H9 (cell line): ENCODE results near the gene PRPF6. TPM values are rescaled to one million over a fixed set of nuclear protein-coding genes. Genes with fewer than 3 reads are reported as not detected.

Experiments used
- DNase-seq: peaks from one replicate; pipeline ENCODE4 v3.0.0-alpha.2; 2017
- H2AFZ ChIP-seq: one replicate; pipeline ENCODE4 v1.6.1; 2013; ENCODE audit warnings: mild to moderate bottlenecking, low read length, control low read depth, moderate library complexity
- H2AK5ac ChIP-seq: 2 replicates; pipeline ENCODE4 v1.6.1; 2013; ENCODE audit warnings: low read length, control low read depth, mixed read lengths; ENCODE audit not compliant: insufficient read length
- H2BK120ac ChIP-seq: one replicate; pipeline ENCODE4 v1.6.1; 2013; ENCODE audit warnings: low read depth, mild to moderate bottlenecking, low read length, control low read depth, inconsistent platforms; ENCODE audit not compliant: poor library complexity, severe bottlenecking
- H2BK12ac ChIP-seq: 2 replicates; pipeline ENCODE4 v1.6.1; 2013; ENCODE audit warnings: low read length, control low read depth, mixed read lengths, low read depth; ENCODE audit not compliant: insufficient read length
- H2BK15ac ChIP-seq: 2 replicates; pipeline ENCODE4 v1.6.1; 2013; ENCODE audit warnings: low read depth, low read length, control low read depth
- H2BK20ac ChIP-seq: one replicate; pipeline ENCODE4 v1.6.1; 2013; ENCODE audit warnings: low read depth, mild to moderate bottlenecking, low read length, control low read depth, inconsistent platforms; ENCODE audit not compliant: poor library complexity, severe bottlenecking
- H2BK5ac ChIP-seq: 2 replicates; pipeline ENCODE4 v1.6.1; 2013; ENCODE audit warnings: low read length, control low read depth, mixed read lengths; ENCODE audit not compliant: insufficient read length
- H3K14ac ChIP-seq: 2 replicates; pipeline ENCODE4 v1.6.1; 2013; ENCODE audit warnings: low read length, control low read depth; ENCODE audit not compliant: insufficient read depth
- H3K18ac ChIP-seq: 2 replicates; pipeline ENCODE4 v1.6.1; 2013; ENCODE audit warnings: low read depth, mild to moderate bottlenecking, mixed read lengths, low read length, control low read depth; ENCODE audit not compliant: insufficient read length
- H3K23ac ChIP-seq: 2 replicates; pipeline ENCODE4 v1.6.1; 2013; ENCODE audit warnings: low read length, control low read depth, mixed read lengths, low read depth; ENCODE audit not compliant: insufficient read length
- H3K23me2 ChIP-seq: 2 replicates; pipeline ENCODE4 v1.6.1; 2013; ENCODE audit warnings: low read depth, mild to moderate bottlenecking, mixed read lengths, low read length, control low read depth; ENCODE audit not compliant: insufficient read length, poor library complexity, severe bottlenecking
- H3K27ac ChIP-seq: 2 replicates; pipeline ENCODE4 v1.5.1; 2013; ENCODE audit warnings: low read length, control low read depth, mixed read lengths, low read depth; ENCODE audit not compliant: insufficient read length
- H3K27me3 ChIP-seq: 2 replicates; pipeline ENCODE4 v1.6.1; 2013; ENCODE audit warnings: low read length, control low read depth, inconsistent platforms; ENCODE audit not compliant: insufficient read depth
- H3K4ac ChIP-seq: 2 replicates; pipeline ENCODE4 v1.6.1; 2013; ENCODE audit warnings: low read depth, mild to moderate bottlenecking, control low read depth, inconsistent platforms, low read length, moderate library complexity
- H3K4me1 ChIP-seq: 2 replicates; pipeline ENCODE4 v1.6.1; 2013; ENCODE audit warnings: low read length, control low read depth, inconsistent platforms; ENCODE audit not compliant: insufficient read depth
- H3K4me2 ChIP-seq: 2 replicates; pipeline ENCODE4 v1.6.1; 2013; ENCODE audit warnings: low read length, control low read depth, mixed read lengths; ENCODE audit not compliant: insufficient read length, insufficient read depth
- H3K56ac ChIP-seq: 2 replicates; pipeline ENCODE4 v1.6.1; 2013; ENCODE audit warnings: low read depth, mild to moderate bottlenecking, mixed read lengths, low read length, control low read depth; ENCODE audit not compliant: insufficient read length
- H3K79me1 ChIP-seq: 2 replicates; pipeline ENCODE4 v1.6.1; 2013; ENCODE audit warnings: low read depth, mild to moderate bottlenecking, moderate library complexity, low read length, control low read depth, inconsistent platforms; ENCODE audit not compliant: insufficient read depth, poor library complexity, severe bottlenecking
- H3K79me2 ChIP-seq: 2 replicates; pipeline ENCODE4 v1.6.1; 2013; ENCODE audit warnings: low read length, control low read depth, inconsistent platforms; ENCODE audit not compliant: insufficient read depth
- H3K9ac ChIP-seq: 2 replicates; pipeline ENCODE4 v1.6.1; 2013; ENCODE audit warnings: low read length, control low read depth, mixed read lengths; ENCODE audit not compliant: insufficient read length; ENCODE audit errors: extremely low read depth
- H3K9me3 ChIP-seq: one replicate; pipeline ENCODE4 v1.6.1; 2013; ENCODE audit warnings: low read depth, low read length, inconsistent platforms; ENCODE audit not compliant: control insufficient read depth
- H3T11ph ChIP-seq: one replicate; pipeline ENCODE4 v1.6.1; 2013; ENCODE audit warnings: mild to moderate bottlenecking, low read length, control low read depth, inconsistent platforms
- H4K20me1 ChIP-seq: one replicate; pipeline ENCODE4 v1.6.1; 2013; ENCODE audit not compliant: control insufficient read depth, insufficient read length, insufficient read depth
- H4K5ac ChIP-seq: 2 replicates; pipeline ENCODE4 v1.6.1; 2013; ENCODE audit warnings: low read depth, mild to moderate bottlenecking, mixed read lengths, low read length, control low read depth; ENCODE audit not compliant: insufficient read length
- H4K8ac ChIP-seq: replicated peaks from 2 replicates; pipeline ENCODE4 v1.6.1; 2013; ENCODE audit warnings: low read length, control low read depth, mixed read lengths, low read depth; ENCODE audit not compliant: insufficient read length
- H4K91ac ChIP-seq: 2 replicates; pipeline ENCODE4 v1.6.1; 2013; ENCODE audit warnings: low read depth, mild to moderate bottlenecking, moderate library complexity, mixed read lengths, low read length, control low read depth; ENCODE audit not compliant: insufficient read length
- H3K27ac Mint-ChIP-seq, 3 experiments: 2 replicates in 2 of 3; 3 replicates in 1 of 3; pipeline ENCODE4 v1.8.0; 2020 to 2021; ENCODE audit warnings: mixed read lengths in 3 of 3, mild to moderate bottlenecking in 1 of 3, moderate library complexity in 1 of 3
- H3K27me3 Mint-ChIP-seq: 2 replicates; pipeline ENCODE4 v1.8.0; 2021; ENCODE audit warnings: low read depth, mild to moderate bottlenecking, moderate library complexity, mixed read lengths
- H3K36me3 Mint-ChIP-seq, 3 experiments: 2 replicates in 2 of 3; 3 replicates in 1 of 3; pipeline ENCODE4 v1.8.0; 2020 to 2021; ENCODE audit warnings: low read depth in 3 of 3, mixed read lengths in 3 of 3; ENCODE audit not compliant: insufficient read depth in 1 of 3
- H3K4me1 Mint-ChIP-seq, 2 experiments: 2 replicates each; pipeline ENCODE4 v1.8.0; 2020; ENCODE audit warnings: mixed read lengths in 2 of 2
- H3K4me3 Mint-ChIP-seq, 2 experiments: 2 replicates in 1 of 2; 3 replicates in 1 of 2; pipeline ENCODE4 v1.8.0; 2020 to 2021; ENCODE audit warnings: mild to moderate bottlenecking in 2 of 2, mixed read lengths in 2 of 2, moderate library complexity in 1 of 2
- H3K9me3 Mint-ChIP-seq, 2 experiments: 2 replicates in 1 of 2; 3 replicates in 1 of 2; pipeline ENCODE4 v1.8.0; 2020; ENCODE audit warnings: mild to moderate bottlenecking in 2 of 2, mixed read lengths in 2 of 2, moderate library complexity in 1 of 2
- CTCF ChIP-seq: fragments of 200-600 bp; sonication (generic); conservative IDR thresholded peaks from 3 replicates; pipeline ENCODE4 v1.8.0; 2021; ENCODE audit warnings: antibody characterized with exemption, mild to moderate bottlenecking
- WGBS: extraction: QIAGEN DNeasy Blood & Tissue Kit; methylation state at CpG from one replicate; pipeline ENCODE4 v1.1.7; 2013; ENCODE audit warnings: missing lambda C conversion rate, low lambda C conversion rate, mixed read lengths; ENCODE audit not compliant: insufficient read length; ENCODE audit errors: extremely low coverage; 5-methylcytosine and 5-hydroxymethylcytosine counted together
- total RNA-seq: library from RNA; stranded (reverse); gene quantifications from 2 replicates; pipeline ENCODE4 v1.2.1, GENCODE V29; 2021

The PRPF6 gene
- total RNA-seq, 1 experiment from 2014 or later, result 87.9 TPM

- Histone ChIP-seq H3K4me1 (peaks cover 5% of the 10 kb centered on the region), H3K9me3 (no peaks in the 10 kb centered on the region), H3K79me2 (no peaks in the 10 kb centered on the region), H2AK5ac (no peak overlapping the region), H4K91ac (no peak overlapping the region), H4K8ac (no peak overlapping the region), H3K27ac (no peak overlapping the region), H2BK5ac (no peak overlapping the region), H2BK15ac (no peak overlapping the region), H3K56ac (no peak overlapping the region), H3K9ac (no peak overlapping the region), H4K20me1 (no peaks in the 10 kb centered on the region), H2BK20ac (no peak overlapping the region), H3K4me2 (peak overlapping the region; percentile 32), H3K23ac (no peak overlapping the region), H3K27me3 (peaks cover 13% of the 10 kb centered on the region; the same call in 1 of the 2 replicates), H3T11ph (no peak overlapping the region), H3K23me2 (peaks cover 14% of the 10 kb centered on the region), H3K79me1 (no peaks in the 10 kb centered on the region), H4K5ac (no peak overlapping the region), H2BK120ac (no peak overlapping the region), H3K4ac (no peak overlapping the region), H3K14ac (no peak overlapping the region), H3K18ac (no peak overlapping the region), H2BK12ac (no peak overlapping the region), H2AFZ (no peak overlapping the region)
- no CpG with 5 or more reads among the region's 91 CpGs for WGBS
- H3K27me3 Mint-ChIP-seq, result peaks cover 48% of the 10 kb centered on the region
- peak; percentile 84 for TF ChIP-seq CTCF
- peaks cover 0 to 2% of the 10 kb centered on the region in 2 experiments; a peak in 1 of 5 replicates for H3K9me3 Mint-ChIP-seq
- no peak overlapping the region for H3K27ac Mint-ChIP-seq
- H3K4me1 Mint-ChIP-seq, result peaks cover 25% of the 10 kb centered on the region in 2 experiments
- peak overlapping the region; percentile 57 to 79 for H3K4me3 Mint-ChIP-seq
- peaks cover 0 to 11% (median 9%) of the 10 kb centered on the region in 3 experiments; a peak in 5 of 7 replicates for H3K36me3 Mint-ChIP-seq
- peak; percentile 89 for DNase-seq
Measured at GRCh38 chr20:64038565-64039292, 57.8 kb downstream of the PRPF6 start.
